Panc1 (cell line): ENCODE data around the gene CHST13.

Experiments used
- CTCF ChIP-seq: fragments of 450-650 bp; IDR thresholded peaks from 2 replicates; pipeline ENCODE4 v1.5.1; 2017; ENCODE audit warnings: mild to moderate bottlenecking
- POLR2AphosphoS5 ChIP-seq: IDR thresholded peaks from 2 replicates; pipeline ENCODE4 v1.6.1; 2012; ENCODE audit warnings: mild to moderate bottlenecking, low read depth, low read length, moderate library complexity
- REST ChIP-seq, 2 experiments: IDR thresholded peaks; 2 replicates each; pipeline ENCODE4 v1.6.1; 2011 to 2012; ENCODE audit warnings: low read depth in 2 of 2, control low read depth in 1 of 2, low read length in 1 of 2, mild to moderate bottlenecking in 1 of 2, moderate library complexity in 1 of 2; ENCODE audit not compliant: insufficient read depth in 1 of 2
- SIN3A ChIP-seq: IDR thresholded peaks from 2 replicates; pipeline ENCODE4 v1.6.1; 2012; ENCODE audit warnings: low read depth, mild to moderate bottlenecking, low read length, moderate library complexity, borderline replicate concordance; ENCODE audit not compliant: insufficient read depth
- TCF7L2 ChIP-seq: IDR thresholded peaks from 2 replicates; pipeline ENCODE4 v1.6.1; 2011; ENCODE audit warnings: mild to moderate bottlenecking, low read depth, low read length, inconsistent platforms

GRCh38 chr3:126531051-126531330, 7.0 kb downstream of the CHST13 start:
- TF ChIP-seq CTCF (no peak), REST (IDR thresholded peaks at IDR 0.05; ENCODE audit: insufficient read depth in 1 of 2, low read depth in 2 of 2, low read length in 1 of 2) (no peak), POLR2AphosphoS5 (no peak), TCF7L2 (no peak), SIN3A (no peak)
